Transverse colon (tissue), 4 donors: ENCODE measurements around the gene PFKFB3.

Source experiments
- EP300 ChIP-seq: sonication (generic); formaldehyde crosslinking; IDR thresholded peaks from one replicate; pipeline ENCODE4 v1.6.1; 2017; ENCODE audit warnings: antibody characterized with exemption, low read depth
- POLR2A ChIP-seq: fragments of 450-650 bp; IDR thresholded peaks from one replicate; pipeline ENCODE4 v1.6.1; 2016; ENCODE audit warnings: antibody characterized with exemption, mild to moderate bottlenecking, moderate library complexity
- POLR2AphosphoS5 ChIP-seq, 3 donors: sonication (generic); formaldehyde crosslinking; IDR thresholded peaks; one replicate each; pipeline ENCODE4 v1.6.1; 2016; ENCODE audit warnings: antibody characterized with exemption in 3 of 3
- TF ChIP-seq, protein P1 (sequence below), 5 experiments: fragments of 200-600 bp in 3 of 5; fragments of 450-650 bp in 2 of 5; sonication (generic) in 3 of 5; IDR thresholded peaks; 1 replicate in 2 of 5; 2 replicates in 3 of 5; pipeline ENCODE4 v1.5.1; 2016 to 2017; ENCODE audit warnings: antibody characterized with exemption in 5 of 5, inconsistent platforms in 3 of 5, mild to moderate bottlenecking in 2 of 5, moderate library complexity in 1 of 5

DNA sequence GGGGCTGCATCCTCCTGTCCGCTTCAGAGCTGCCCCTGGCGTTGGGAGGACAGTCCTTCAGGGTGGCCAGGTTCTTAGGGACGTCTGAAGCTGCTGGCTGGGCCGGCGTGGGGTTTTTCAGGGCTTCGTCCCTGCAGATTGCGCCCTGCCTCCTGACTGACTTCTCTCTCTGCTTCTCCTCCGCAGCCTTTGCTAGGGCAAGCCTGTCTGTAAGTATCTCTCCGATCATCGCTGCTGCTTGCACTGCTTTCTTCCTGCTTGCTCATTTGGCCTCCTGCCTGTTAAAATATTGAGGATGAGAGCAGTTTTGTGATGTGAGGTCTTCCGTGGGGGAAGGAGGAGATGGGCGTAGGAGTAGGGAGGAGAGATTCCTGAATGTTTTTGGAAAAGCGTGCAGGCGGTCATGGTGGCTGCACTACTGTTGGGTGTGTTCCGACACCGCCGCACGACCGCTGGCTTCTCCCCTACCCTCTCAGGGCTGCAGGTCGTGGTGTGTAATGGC is 25.3 kb downstream of the PFKFB3 start:
- no peak for TF ChIP-seq EP300
- TF ChIP-seq, protein P1, sequence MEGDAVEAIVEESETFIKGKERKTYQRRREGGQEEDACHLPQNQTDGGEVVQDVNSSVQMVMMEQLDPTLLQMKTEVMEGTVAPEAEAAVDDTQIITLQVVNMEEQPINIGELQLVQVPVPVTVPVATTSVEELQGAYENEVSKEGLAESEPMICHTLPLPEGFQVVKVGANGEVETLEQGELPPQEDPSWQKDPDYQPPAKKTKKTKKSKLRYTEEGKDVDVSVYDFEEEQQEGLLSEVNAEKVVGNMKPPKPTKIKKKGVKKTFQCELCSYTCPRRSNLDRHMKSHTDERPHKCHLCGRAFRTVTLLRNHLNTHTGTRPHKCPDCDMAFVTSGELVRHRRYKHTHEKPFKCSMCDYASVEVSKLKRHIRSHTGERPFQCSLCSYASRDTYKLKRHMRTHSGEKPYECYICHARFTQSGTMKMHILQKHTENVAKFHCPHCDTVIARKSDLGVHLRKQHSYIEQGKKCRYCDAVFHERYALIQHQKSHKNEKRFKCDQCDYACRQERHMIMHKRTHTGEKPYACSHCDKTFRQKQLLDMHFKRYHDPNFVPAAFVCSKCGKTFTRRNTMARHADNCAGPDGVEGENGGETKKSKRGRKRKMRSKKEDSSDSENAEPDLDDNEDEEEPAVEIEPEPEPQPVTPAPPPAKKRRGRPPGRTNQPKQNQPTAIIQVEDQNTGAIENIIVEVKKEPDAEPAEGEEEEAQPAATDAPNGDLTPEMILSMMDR (IDR thresholded peaks at IDR 0.05): no peak
- no peak for TF ChIP-seq POLR2A
- no peak for TF ChIP-seq POLR2AphosphoS5 (IDR thresholded peaks at IDR 0.05)
